Colonic mucosa (tissue), 4 donors: Measurements from ENCODE around the gene NRP2. TPM values are rescaled to one million over a fixed set of nuclear protein-coding genes. Genes with fewer than 3 reads are reported as not detected.

Source experiments
- DNase-seq: peaks from one replicate; pipeline ENCODE4 v3.0.0-alpha.2; 2020
- H3K27ac ChIP-seq: fragments of 200-600 bp; one replicate; pipeline ENCODE4 v1.8.0; 2021
- H3K27me3 ChIP-seq: fragments of 200-600 bp; one replicate; pipeline ENCODE4 v1.8.0; 2021
- H3K36me3 ChIP-seq: fragments of 200-600 bp; one replicate; pipeline ENCODE4 v1.8.0; 2021
- H3K4me1 ChIP-seq: fragments of 200-600 bp; one replicate; pipeline ENCODE4 v1.8.0; 2021; ENCODE audit warnings: mild to moderate bottlenecking
- H3K4me3 ChIP-seq: fragments of 200-600 bp; one replicate; pipeline ENCODE4 v1.8.0; 2021
- H3K9ac ChIP-seq, 2 donors: one replicate each; pipeline ENCODE4 v1.7.0; 2013; ENCODE audit warnings: control low read depth in 2 of 2, low read depth in 2 of 2, low read length in 2 of 2
- H3K9me3 ChIP-seq: fragments of 200-600 bp; one replicate; pipeline ENCODE4 v1.8.0; 2021
- CTCF ChIP-seq: fragments of 200-600 bp; IDR thresholded peaks from one replicate; pipeline ENCODE4 v1.8.0; 2022; ENCODE audit warnings: antibody characterized with exemption, mild to moderate bottlenecking
- intact Hi-C: fragments of 100-400 bp; cut with DNase I; formaldehyde crosslinking; loops from one replicate; pipeline ENCODE4 v1.14.1; 2022
- total RNA-seq, 2 donors: library from RNA; stranded (reverse); fragmentation: NEBNext Ultra II Directional in 1 of 2; extraction: Animal tissue kit (Norgen Biotek cat#: 25700) in 1 of 2; gene quantifications; one replicate each; pipeline ENCODE4 v1.2.1, GENCODE V29; 2021
- donor health status: healthy.
- donor health status: DM: no; HTN: no; CAD: no.
- donor health status: DM: no; HTN: no; CAD: no.

NRP2 gene
- total RNA-seq, 2 donors from 2014 or later = 5.4 to 25.2 TPM

GRCh38 chr2:205773989-205774388, 91.7 kb downstream of the NRP2 start:
- intact Hi-C loops = no loop called here
- Histone ChIP-seq H3K27ac (no peak overlapping the region), H3K4me1 (peaks cover 7% of the 10 kb centered on the region), H3K9ac (no peak overlapping the region), H3K36me3 (no peaks in the 10 kb centered on the region), H3K9me3 (no peaks in the 10 kb centered on the region), H3K4me3 (no peak overlapping the region), H3K27me3 (no peaks in the 10 kb centered on the region)
- DNase-seq = no peak
- TF ChIP-seq CTCF = no peak

GRCh38 chr2:205775097-205775877, 93.0 kb downstream of the NRP2 start:
- no peak for DNase-seq
- intact Hi-C loops = no loop called here
- Histone ChIP-seq H3K9ac (no peak overlapping the region), H3K4me3 (no peak overlapping the region), H3K27ac (no peak overlapping the region), H3K9me3 (no peaks in the 10 kb centered on the region), H3K36me3 (no peaks in the 10 kb centered on the region), H3K4me1 (peaks cover 7% of the 10 kb centered on the region), H3K27me3 (no peaks in the 10 kb centered on the region)
- no peak for TF ChIP-seq CTCF

GRCh38 chr2:205776139-205776538, 93.8 kb downstream of the NRP2 start:
- H3K27me3 ChIP-seq = no peaks in the 10 kb centered on the region
- no peak overlapping the region for H3K4me3 ChIP-seq
- H3K36me3 ChIP-seq = no peaks in the 10 kb centered on the region
- H3K9me3 ChIP-seq = no peaks in the 10 kb centered on the region
- intact Hi-C loops = no loop called here
- H3K9ac ChIP-seq = no peak overlapping the region
- TF ChIP-seq CTCF = peak; percentile 53
- no peak overlapping the region for H3K27ac ChIP-seq
- H3K4me1 ChIP-seq = no peaks in the 10 kb centered on the region
- DNase-seq = peak; percentile 66

- no peak for TF ChIP-seq CTCF
- no peak overlapping the region for H3K27ac ChIP-seq
- intact Hi-C loops = no loop called here
- H3K9me3 ChIP-seq = no peaks in the 10 kb centered on the region
- DNase-seq = no peak
- no peaks in the 10 kb centered on the region for H3K4me1 ChIP-seq
- H3K4me3 ChIP-seq = no peak overlapping the region
- no peaks in the 10 kb centered on the region for H3K36me3 ChIP-seq
- no peaks in the 10 kb centered on the region for H3K27me3 ChIP-seq
- no peak overlapping the region for H3K9ac ChIP-seq
Measured at GRCh38 chr2:205776720-205777119, 94.4 kb downstream of the NRP2 start.

- intact Hi-C loops = no loop called here
- Histone ChIP-seq H3K27ac (no peak overlapping the region), H3K9ac (no peak overlapping the region)
Measured at GRCh38 chr2:205778356-205778755, 96.1 kb downstream of the NRP2 start.

More at GRCh38 chr2:205778356-205778755, 96.1 kb downstream of the NRP2 start:
- H3K27me3 ChIP-seq = no peaks in the 10 kb centered on the region
- no peak overlapping the region for H3K4me3 ChIP-seq
- H3K9me3 ChIP-seq = no peaks in the 10 kb centered on the region
- no peaks in the 10 kb centered on the region for H3K36me3 ChIP-seq
- DNase-seq = no peak
- H3K4me1 ChIP-seq = no peaks in the 10 kb centered on the region
- TF ChIP-seq CTCF = no peak
